HepG2 (cell line): ENCODE data around the gene FOXP3. TPM values are rescaled to one million over a fixed set of nuclear protein-coding genes. Genes with fewer than 3 reads are reported as not detected.

Source experiments
- CERS6 ChIP-seq: sonication (generic); formaldehyde crosslinking; IDR thresholded peaks from 2 replicates; pipeline ENCODE4 v1.5.0; 2020; ENCODE audit warnings: missing genetic modification reagents
- ELF4 ChIP-seq: sonication (generic); formaldehyde crosslinking; IDR thresholded peaks from 2 replicates; pipeline ENCODE4 v1.5.0; 2020; ENCODE audit warnings: missing genetic modification reagents, mild to moderate bottlenecking, moderate library complexity, borderline replicate concordance
- HDAC6 ChIP-seq: fragments of 200-600 bp; sonication (generic); IDR thresholded peaks from 2 replicates; pipeline ENCODE4 v1.7.0; 2017; ENCODE audit warnings: mild to moderate bottlenecking, antibody characterized with exemption, low read length, low read depth
- HOXA5 ChIP-seq: sonication (generic); formaldehyde crosslinking; IDR thresholded peaks from 2 replicates; pipeline ENCODE4 v1.4.0; 2020; ENCODE audit warnings: missing genetic modification reagents
- KDM5A ChIP-seq: fragments of 200-600 bp; sonication (generic); IDR thresholded peaks from 2 replicates; pipeline ENCODE4 v1.7.0; 2018; ENCODE audit warnings: antibody characterized with exemption, mild to moderate bottlenecking, low read length, borderline replicate concordance
- MAFF ChIP-seq: IDR thresholded peaks from 2 replicates; pipeline ENCODE4 v1.6.1; 2011; ENCODE audit warnings: low read depth, low read length, improper control_type of control experiment
- NCOA2 ChIP-seq: sonication (generic); formaldehyde crosslinking; IDR thresholded peaks from 2 replicates; pipeline ENCODE4 v1.8.0; 2022; ENCODE audit warnings: inconsistent platforms
- PHF8 ChIP-seq: sonication (generic); formaldehyde crosslinking; IDR thresholded peaks from 2 replicates; pipeline ENCODE4 v1.5.0; 2020; ENCODE audit warnings: missing genetic modification reagents
- RBFOX2 ChIP-seq: fragments of 200-400 bp; formaldehyde crosslinking; IDR thresholded peaks from 2 replicates; pipeline ENCODE4 v1.6.1; 2017; ENCODE audit warnings: low read depth, mild to moderate bottlenecking, low read length
- RORA ChIP-seq: sonication (generic); formaldehyde crosslinking; IDR thresholded peaks from 2 replicates; pipeline ENCODE4 v1.5.0; 2020; ENCODE audit warnings: mild to moderate bottlenecking, missing genetic modification reagents, moderate library complexity
- SIX4 ChIP-seq: sonication (generic); formaldehyde crosslinking; IDR thresholded peaks from 2 replicates; pipeline ENCODE4 v1.4.0; 2020; ENCODE audit warnings: missing genetic modification reagents
- XBP1 ChIP-seq: sonication (generic); formaldehyde crosslinking; IDR thresholded peaks from 2 replicates; pipeline ENCODE4 v1.5.0; 2020; ENCODE audit warnings: missing genetic modification reagents
- ZBTB38 ChIP-seq: sonication (generic); formaldehyde crosslinking; IDR thresholded peaks from 2 replicates; pipeline ENCODE4 v1.5.1; 2020; ENCODE audit warnings: mild to moderate bottlenecking, missing genetic modification reagents
- ZNF232 ChIP-seq: sonication (generic); formaldehyde crosslinking; IDR thresholded peaks from 2 replicates; pipeline ENCODE4 v1.4.0; 2020; ENCODE audit warnings: missing genetic modification reagents, borderline replicate concordance
- ZNF44 ChIP-seq: sonication (generic); formaldehyde crosslinking; IDR thresholded peaks from 2 replicates; pipeline ENCODE4 v1.5.1; 2020; ENCODE audit warnings: mild to moderate bottlenecking, missing genetic modification reagents
- ZNF496 ChIP-seq: sonication (generic); formaldehyde crosslinking; IDR thresholded peaks from 2 replicates; pipeline ENCODE4 v1.8.1; 2023; ENCODE audit warnings: mild to moderate bottlenecking, moderate library complexity, missing genetic modification reagents; ENCODE audit not compliant: insufficient replicate concordance
- ZNF547 ChIP-seq: sonication (generic); formaldehyde crosslinking; IDR thresholded peaks from 2 replicates; pipeline ENCODE4 v1.5.1; 2020; ENCODE audit warnings: mild to moderate bottlenecking, missing genetic modification reagents
- polyA plus RNA-seq, 8 experiments: library from polyadenylated mRNA; depleted of rRNA in 3 of 8; stranded (reverse) in 7 of 8; unstranded in 1 of 8; fragments of >200 nt; fragmentation: Illumina TruSeq in 4 of 8; extraction: Trizol in 4 of 8; gene quantifications; 2 replicates each; pipeline versions ENCODE4 v1.2.1 to v1.2.3, GENCODE V29; 2011 to 2016; ENCODE audit warnings: low read depth in 4 of 8, missing spikeins in 1 of 8, mixed read lengths in 1 of 8; ENCODE audit not compliant: insufficient read depth in 1 of 8
- total RNA-seq, 5 experiments: library from RNA; depleted of rRNA; stranded (reverse); fragments of >200 nt; fragmentation: Illumina TruSeq; extraction: Trizol; gene quantifications; 2 replicates each; pipeline ENCODE4 v1.2.3, GENCODE V29; 2016; ENCODE audit warnings: low read depth in 1 of 5
- TF ChIP-seq, protein P1 (sequence below): sonication (generic); formaldehyde crosslinking; IDR thresholded peaks from 2 replicates; pipeline ENCODE4 v1.5.0; 2020; ENCODE audit warnings: missing genetic modification reagents, mild to moderate bottlenecking, borderline replicate concordance
- TF ChIP-seq, protein P2 (sequence below): sonication (generic); formaldehyde crosslinking; conservative IDR thresholded peaks from 2 replicates; pipeline ENCODE4 v1.4.0; 2020; ENCODE audit warnings: missing genetic modification reagents
- TF ChIP-seq, protein P3 (sequence below): sonication (generic); formaldehyde crosslinking; IDR thresholded peaks from 2 replicates; pipeline ENCODE4 v1.4.0; 2020; ENCODE audit warnings: mild to moderate bottlenecking, missing genetic modification reagents
- TF ChIP-seq, protein P4 (sequence below): sonication (generic); formaldehyde crosslinking; IDR thresholded peaks from 2 replicates; pipeline ENCODE4; 2020; ENCODE audit warnings: missing genetic modification reagents, mild to moderate bottlenecking, borderline replicate concordance

The FOXP3 gene
- total and polyA plus RNA-seq, 2 of the 13 experiments (the other 11 are each of a cell fraction or from before 2014, with no cell fraction given): 0.04 TPM; not detected in 1

DNA sequence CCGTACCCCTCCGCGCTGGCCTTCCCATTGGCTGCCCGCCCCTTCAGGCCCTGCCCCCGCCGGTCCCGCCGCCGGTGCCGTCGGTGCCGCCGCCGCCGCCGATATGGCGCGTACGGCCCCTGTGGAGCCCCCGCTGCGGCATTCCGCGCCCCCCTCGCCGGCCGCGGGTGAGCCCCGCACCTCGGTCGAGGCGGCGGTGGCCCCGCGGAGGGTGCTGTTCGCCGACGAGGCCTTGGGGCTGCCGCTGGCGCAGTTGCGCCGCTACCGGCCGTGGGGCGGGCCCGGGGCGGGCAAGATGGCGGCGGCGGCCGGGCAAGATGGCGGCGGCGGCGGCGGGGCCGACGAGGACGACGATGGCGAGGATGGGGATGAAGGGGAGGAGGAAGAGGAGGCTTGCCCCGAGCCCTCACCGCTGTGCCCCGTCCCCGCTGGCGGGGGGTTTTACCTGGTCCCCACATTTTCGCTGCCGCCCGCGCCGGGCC lies 5.3 kb upstream of the FOXP3 start, which contains the start of gene PPP1R3F (continued):
- TF ChIP-seq PHF8 (CRISPR knock-in tag): peak; percentile 3; the same call in 1 of the 2 replicates
- TF ChIP-seq SIX4 (CRISPR knock-in tag): no peak
- no peak for TF ChIP-seq XBP1
- no peak for TF ChIP-seq ZNF44 (CRISPR knock-in tag)
- TF ChIP-seq ZBTB38 (CRISPR knock-in tag): no peak
- TF ChIP-seq NCOA2 (CRISPR knock-in tag): 0 out of 2 replicates have a peak, but pooled peaks have one; percentile 2
- TF ChIP-seq, protein P1, sequence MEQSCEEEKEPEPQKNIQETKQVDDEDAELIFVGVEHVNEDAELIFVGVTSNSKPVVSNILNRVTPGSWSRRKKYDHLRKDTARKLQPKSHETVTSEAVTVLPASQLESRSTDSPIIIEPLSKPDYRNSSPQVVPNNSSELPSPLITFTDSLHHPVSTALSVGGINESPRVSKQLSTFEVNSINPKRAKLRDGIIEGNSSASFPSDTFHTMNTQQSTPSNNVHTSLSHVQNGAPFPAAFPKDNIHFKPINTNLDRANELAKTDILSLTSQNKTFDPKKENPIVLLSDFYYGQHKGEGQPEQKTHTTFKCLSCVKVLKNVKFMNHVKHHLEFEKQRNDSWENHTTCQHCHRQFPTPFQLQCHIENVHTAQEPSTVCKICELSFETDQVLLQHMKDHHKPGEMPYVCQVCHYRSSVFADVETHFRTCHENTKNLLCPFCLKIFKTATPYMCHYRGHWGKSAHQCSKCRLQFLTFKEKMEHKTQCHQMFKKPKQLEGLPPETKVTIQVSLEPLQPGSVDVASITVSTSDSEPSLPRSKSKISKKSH (CRISPR knock-in tag): no peak
- TF ChIP-seq, protein P2, sequence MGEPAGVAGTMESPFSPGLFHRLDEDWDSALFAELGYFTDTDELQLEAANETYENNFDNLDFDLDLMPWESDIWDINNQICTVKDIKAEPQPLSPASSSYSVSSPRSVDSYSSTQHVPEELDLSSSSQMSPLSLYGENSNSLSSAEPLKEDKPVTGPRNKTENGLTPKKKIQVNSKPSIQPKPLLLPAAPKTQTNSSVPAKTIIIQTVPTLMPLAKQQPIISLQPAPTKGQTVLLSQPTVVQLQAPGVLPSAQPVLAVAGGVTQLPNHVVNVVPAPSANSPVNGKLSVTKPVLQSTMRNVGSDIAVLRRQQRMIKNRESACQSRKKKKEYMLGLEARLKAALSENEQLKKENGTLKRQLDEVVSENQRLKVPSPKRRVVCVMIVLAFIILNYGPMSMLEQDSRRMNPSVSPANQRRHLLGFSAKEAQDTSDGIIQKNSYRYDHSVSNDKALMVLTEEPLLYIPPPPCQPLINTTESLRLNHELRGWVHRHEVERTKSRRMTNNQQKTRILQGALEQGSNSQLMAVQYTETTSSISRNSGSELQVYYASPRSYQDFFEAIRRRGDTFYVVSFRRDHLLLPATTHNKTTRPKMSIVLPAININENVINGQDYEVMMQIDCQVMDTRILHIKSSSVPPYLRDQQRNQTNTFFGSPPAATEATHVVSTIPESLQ: no peak
- no peak for TF ChIP-seq MAFF
- TF ChIP-seq HDAC6: no peak
- TF ChIP-seq RORA (CRISPR knock-in tag): no peak
- TF ChIP-seq ZNF547 (CRISPR knock-in tag): no peak
- TF ChIP-seq CERS6 (CRISPR knock-in tag): no peak
- no peak for TF ChIP-seq HOXA5 (CRISPR knock-in tag)
- TF ChIP-seq, protein P3, sequence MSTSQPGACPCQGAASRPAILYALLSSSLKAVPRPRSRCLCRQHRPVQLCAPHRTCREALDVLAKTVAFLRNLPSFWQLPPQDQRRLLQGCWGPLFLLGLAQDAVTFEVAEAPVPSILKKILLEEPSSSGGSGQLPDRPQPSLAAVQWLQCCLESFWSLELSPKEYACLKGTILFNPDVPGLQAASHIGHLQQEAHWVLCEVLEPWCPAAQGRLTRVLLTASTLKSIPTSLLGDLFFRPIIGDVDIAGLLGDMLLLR (CRISPR knock-in tag): no peak
- TF ChIP-seq ELF4: no peak
- TF ChIP-seq ZNF232 (CRISPR knock-in tag): no peak
- TF ChIP-seq, protein P4, sequence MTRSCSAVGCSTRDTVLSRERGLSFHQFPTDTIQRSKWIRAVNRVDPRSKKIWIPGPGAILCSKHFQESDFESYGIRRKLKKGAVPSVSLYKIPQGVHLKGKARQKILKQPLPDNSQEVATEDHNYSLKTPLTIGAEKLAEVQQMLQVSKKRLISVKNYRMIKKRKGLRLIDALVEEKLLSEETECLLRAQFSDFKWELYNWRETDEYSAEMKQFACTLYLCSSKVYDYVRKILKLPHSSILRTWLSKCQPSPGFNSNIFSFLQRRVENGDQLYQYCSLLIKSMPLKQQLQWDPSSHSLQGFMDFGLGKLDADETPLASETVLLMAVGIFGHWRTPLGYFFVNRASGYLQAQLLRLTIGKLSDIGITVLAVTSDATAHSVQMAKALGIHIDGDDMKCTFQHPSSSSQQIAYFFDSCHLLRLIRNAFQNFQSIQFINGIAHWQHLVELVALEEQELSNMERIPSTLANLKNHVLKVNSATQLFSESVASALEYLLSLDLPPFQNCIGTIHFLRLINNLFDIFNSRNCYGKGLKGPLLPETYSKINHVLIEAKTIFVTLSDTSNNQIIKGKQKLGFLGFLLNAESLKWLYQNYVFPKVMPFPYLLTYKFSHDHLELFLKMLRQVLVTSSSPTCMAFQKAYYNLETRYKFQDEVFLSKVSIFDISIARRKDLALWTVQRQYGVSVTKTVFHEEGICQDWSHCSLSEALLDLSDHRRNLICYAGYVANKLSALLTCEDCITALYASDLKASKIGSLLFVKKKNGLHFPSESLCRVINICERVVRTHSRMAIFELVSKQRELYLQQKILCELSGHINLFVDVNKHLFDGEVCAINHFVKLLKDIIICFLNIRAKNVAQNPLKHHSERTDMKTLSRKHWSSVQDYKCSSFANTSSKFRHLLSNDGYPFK (CRISPR knock-in tag): no peak
- peak; percentile 23; the same call in 1 of the 2 replicates for TF ChIP-seq KDM5A
- peak; percentile 76 for TF ChIP-seq RBFOX2
- no peak for TF ChIP-seq ZNF496
